ENCODE measurements around the gene NRG2. TPM values are rescaled to one million over a fixed set of nuclear protein-coding genes. Genes with fewer than 3 reads are reported as not detected.

Gene NRG2
- total and polyA plus RNA-seq, 2 of the 8 experiments (the other 6 are each of a cell fraction or from before 2014, with no cell fraction given) = 0.27 to 0.54 TPM

DNA sequence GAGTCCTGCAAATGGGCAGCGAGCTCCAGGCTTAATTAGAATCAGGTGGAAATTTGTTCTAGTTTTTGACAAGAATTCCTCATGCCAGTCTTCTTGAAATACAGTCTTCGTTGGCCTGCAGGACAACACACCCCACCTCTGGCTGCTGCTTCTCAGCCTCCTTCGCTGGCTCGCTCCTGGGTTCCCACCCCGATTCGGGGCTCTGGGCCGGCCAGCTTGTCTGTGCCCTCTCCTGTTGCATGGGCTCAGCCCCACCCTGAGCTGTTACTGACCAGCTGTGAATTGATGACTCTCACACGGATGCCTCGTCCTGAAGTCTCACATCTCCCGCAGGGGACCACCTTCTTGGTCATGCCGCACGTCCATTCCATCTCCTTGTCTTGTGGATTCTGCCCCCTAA lies 226.5 kb downstream of the NRG2 start:
- no peak overlapping the region for H2AFZ ChIP-seq (ENCODE audit: low read length)
- H3K4me1 ChIP-seq (replicated peaks in 1 of 4; ENCODE audit: control insufficient read depth in 3 of 4, insufficient read depth in 4 of 4, low read length in 3 of 4) = peaks cover 0 to 2% (median 0%) of the 10 kb centered on the region in 4 experiments; a peak in 2 of 7 replicates
- no peak overlapping the region for H4K5ac ChIP-seq (ENCODE audit: insufficient read length, low read depth, low read length)
- no peak overlapping the region for H4K91ac ChIP-seq (replicated peaks; ENCODE audit: insufficient read length, low read length)
- no peak overlapping the region for H3K56ac ChIP-seq (replicated peaks; ENCODE audit: insufficient read length, low read depth, low read length)
- no peak overlapping the region for H3K14ac ChIP-seq (ENCODE audit: insufficient read length)
- H2AK5ac ChIP-seq (ENCODE audit: low read depth, low read length) = no peak overlapping the region
- H2BK5ac ChIP-seq (ENCODE audit: low read depth, low read length) = no peak overlapping the region
- no peaks in the 10 kb centered on the region for H3K23me2 ChIP-seq (ENCODE audit: low read depth, low read length)
- H3K18ac ChIP-seq (ENCODE audit: extremely low read depth, low read length) = no peak overlapping the region
- H3K23ac ChIP-seq (ENCODE audit: insufficient read length) = no peak overlapping the region
- no peaks in the 10 kb centered on the region for H3K79me2 ChIP-seq (ENCODE audit: control insufficient read depth in 1 of 2, insufficient read depth in 2 of 2, low read length in 2 of 2)
- no peak overlapping the region for H3K4me2 ChIP-seq (ENCODE audit: insufficient read depth in 1 of 2, low read depth in 2 of 2, low read length in 2 of 2)
- peaks cover 0 to 2% (median 0%) of the 10 kb centered on the region in 4 experiments; a peak in 1 of 7 replicates for H3K27me3 ChIP-seq (replicated peaks in 1 of 4; ENCODE audit: control insufficient read depth in 3 of 4, extremely low read depth in 1 of 4, insufficient read depth in 3 of 4, low read length in 3 of 4)
- FAIRE-seq = no peak
- H3K4ac ChIP-seq (replicated peaks; ENCODE audit: insufficient read length, low read depth, low read length) = no peak overlapping the region
- WGBS, 2 experiments (ENCODE audit: extremely low coverage in 1 of 2, insufficient coverage in 1 of 2, insufficient read length in 1 of 2, insufficient replicate concordance in 2 of 2, low coverage in 1 of 2, low lambda C conversion rate in 2 of 2, missing lambda C conversion rate in 1 of 2) = 91% methylated on average over 12 of the region's 12 CpGs; no CpG with 5 or more reads in 1 of the 2 experiments
- no peak overlapping the region for H2BK15ac ChIP-seq (ENCODE audit: low read length)
- H3K79me1 ChIP-seq (ENCODE audit: low read depth, low read length) = no peaks in the 10 kb centered on the region
- no peak overlapping the region for H2BK12ac ChIP-seq (ENCODE audit: low read depth, low read length)
- no peak overlapping the region for H3K27ac ChIP-seq (ENCODE audit: low read depth, low read length)
- no peaks in the 10 kb centered on the region for H3K9me3 ChIP-seq (ENCODE audit: insufficient read depth in 2 of 2, low read depth in 1 of 2, low read length in 1 of 2)
- H3K4me3 ChIP-seq (ENCODE audit: extremely low read depth in 1 of 4, insufficient read depth in 2 of 4, low read depth in 3 of 4, low read length in 4 of 4) = no peak overlapping the region
- POLR2A ChIA-PET (ENCODE audit: partially characterized antibody) = no interaction called here
- H3K36me3 ChIP-seq (ENCODE audit: control insufficient read depth in 2 of 4, insufficient read depth in 4 of 4, low read length in 3 of 4) = no peaks in the 10 kb centered on the region
- CTCF ChIA-PET (ENCODE audit: partially characterized antibody) = interaction anchor here (0.9 to 2.0 kb wide), 6 partner anchors 10 to 152 kb away, joined by 3 to 5 read pairs (median 4); no protein-coding TSS in a partner anchor
- H3K9ac ChIP-seq (replicated peaks in 1 of 4; ENCODE audit: extremely low read depth in 1 of 4, low read depth in 3 of 4, low read length in 3 of 4) = no peak overlapping the region
- H2BK20ac ChIP-seq (ENCODE audit: low read length) = no peak overlapping the region
- H4K8ac ChIP-seq (ENCODE audit: extremely low read depth, insufficient read depth, low read length) = no peak overlapping the region
- no peak for DNase-seq (ENCODE audit: low read depth in 1 of 2, low spot score in 2 of 2)
- H2BK120ac ChIP-seq (replicated peaks; ENCODE audit: low read depth, low read length) = no peak overlapping the region
- H4K20me1 ChIP-seq (replicated peaks in 1 of 2; ENCODE audit: control insufficient read depth in 1 of 2, insufficient read depth in 2 of 2, low read length in 2 of 2) = no peaks in the 10 kb centered on the region
- TF ChIP-seq TBP (IDR thresholded peaks at IDR 0.05; ENCODE audit: low read depth, low read length) (no peak), SIX5 (IDR thresholded peaks at IDR 0.05; ENCODE audit: low read depth, low read length) (no peak), CHD1 (IDR thresholded peaks at IDR 0.05; ENCODE audit: low read depth, low read length) (no peak), SAP30 (IDR thresholded peaks at IDR 0.05; ENCODE audit: insufficient read depth, insufficient replicate concordance, low read length) (no peak), EP300 (IDR thresholded peaks at IDR 0.05; ENCODE audit: borderline replicate concordance in 1 of 2, low read depth in 2 of 2, low read length in 2 of 2) (no peak), ZNF274 (IDR thresholded peaks at IDR 0.05; ENCODE audit: borderline replicate concordance, extremely low read depth, low read length) (no peak), SP2 (IDR thresholded peaks at IDR 0.05; ENCODE audit: low read length) (no peak), SUZ12 (IDR thresholded peaks at IDR 0.05; ENCODE audit: low read length) (no peak), GTF2F1 (IDR thresholded peaks at IDR 0.05; ENCODE audit: borderline replicate concordance, low read depth, low read length) (no peak), POU5F1 (IDR thresholded peaks at IDR 0.05; ENCODE audit: low read depth, low read length) (no peak), YY1 (IDR thresholded peaks at IDR 0.05; ENCODE audit: low read depth, low read length) (no peak), RFX5 (IDR thresholded peaks at IDR 0.05; ENCODE audit: borderline replicate concordance, low read depth, low read length) (no peak)

Data from H1 (cell line).